Thoracic aorta (tissue), 2 donors: ENCODE results near the gene PTPRG. TPM values are rescaled to one million over a fixed set of nuclear protein-coding genes. Genes with fewer than 3 reads are reported as not detected.
A peak's percentile ranks its signal among the peaks of the same experiment; 100 is the strongest.

Experiments used
- ATAC-seq: fragments of 150-250 bp; one replicate; pipeline ENCODE4 v1.8.0; 2017; ENCODE audit warnings: low read depth; ENCODE audit not compliant: insufficient number of reproducible peaks, low FRiP score
- DNase-seq: peaks from one replicate; pipeline ENCODE4 v3.0.0-alpha.2; 2020; ENCODE audit warnings: low spot score
- H3K27ac ChIP-seq, 2 donors: fragments of 200-600 bp; sonication (generic); 1 replicate in 1 of 2; 2 replicates in 1 of 2; pipeline ENCODE4 v1.5.1; 2016; ENCODE audit warnings: mild to moderate bottlenecking in 2 of 2, moderate library complexity in 2 of 2
- H3K27me3 ChIP-seq: fragments of 200-600 bp; sonication (generic); replicated peaks from 2 replicates; pipeline ENCODE4 v1.6.0; 2016; ENCODE audit warnings: mild to moderate bottlenecking; ENCODE audit not compliant: insufficient read depth
- H3K36me3 ChIP-seq: fragments of 200-600 bp; sonication (generic); one replicate; pipeline ENCODE4 v1.5.1; 2016
- H3K4me1 ChIP-seq, 2 donors: fragments of 200-600 bp; sonication (generic); 1 replicate in 1 of 2; 2 replicates in 1 of 2; pipeline versions ENCODE4 v1.5.1 to v1.6.0; 2016; ENCODE audit warnings: low read depth in 2 of 2, mild to moderate bottlenecking in 1 of 2; ENCODE audit not compliant: control insufficient read depth in 1 of 2
- H3K4me3 ChIP-seq: fragments of 200-600 bp; sonication (generic); 2 replicates; pipeline ENCODE4 v1.5.1; 2016; ENCODE audit warnings: mild to moderate bottlenecking
- H3K9me3 ChIP-seq: fragments of 200-600 bp; sonication (generic); 2 replicates; pipeline ENCODE4 v1.5.1; 2016
- total RNA-seq, 2 donors: library from RNA; depleted of rRNA; stranded (reverse); fragments of >200 nt; gene quantifications; one replicate each; pipeline versions ENCODE4 v1.1.0 to v1.2.3, GENCODE V29; 2016
- TF ChIP-seq, protein P1 (sequence below): fragments of 200-600 bp; sonication (generic); IDR thresholded peaks from one replicate; pipeline ENCODE4 v1.5.1; 2019; ENCODE audit warnings: antibody characterized with exemption

PTPRG gene
- total RNA-seq, 2 donors from 2014 or later: 154 to 208 TPM

DNA sequence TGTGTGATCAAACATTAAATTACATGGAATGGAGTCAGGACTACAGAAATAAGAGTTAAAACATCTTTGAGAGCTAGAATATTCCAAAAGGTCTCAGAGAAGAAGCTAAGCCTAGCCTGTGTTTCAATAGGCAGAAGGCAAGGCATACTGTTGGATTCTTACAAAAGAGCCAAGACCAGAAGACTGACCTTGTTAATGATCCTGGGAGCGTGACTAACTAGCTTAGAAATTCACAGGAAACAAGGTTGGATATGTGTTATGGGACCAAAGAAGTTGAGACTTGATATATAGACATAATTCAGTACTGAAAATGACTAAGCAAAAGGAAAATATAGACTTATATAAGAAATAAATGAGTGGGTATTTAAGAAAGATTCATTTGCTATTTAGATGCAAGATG is 761.9 kb downstream of the PTPRG start:
- no peak for ATAC-seq
- peaks cover 0 to 4% of the 10 kb centered on the region in 2 donors for H3K4me1 ChIP-seq
- no peaks in the 10 kb centered on the region for H3K9me3 ChIP-seq
- no peaks in the 10 kb centered on the region for H3K27me3 ChIP-seq
- TF ChIP-seq, protein P1, sequence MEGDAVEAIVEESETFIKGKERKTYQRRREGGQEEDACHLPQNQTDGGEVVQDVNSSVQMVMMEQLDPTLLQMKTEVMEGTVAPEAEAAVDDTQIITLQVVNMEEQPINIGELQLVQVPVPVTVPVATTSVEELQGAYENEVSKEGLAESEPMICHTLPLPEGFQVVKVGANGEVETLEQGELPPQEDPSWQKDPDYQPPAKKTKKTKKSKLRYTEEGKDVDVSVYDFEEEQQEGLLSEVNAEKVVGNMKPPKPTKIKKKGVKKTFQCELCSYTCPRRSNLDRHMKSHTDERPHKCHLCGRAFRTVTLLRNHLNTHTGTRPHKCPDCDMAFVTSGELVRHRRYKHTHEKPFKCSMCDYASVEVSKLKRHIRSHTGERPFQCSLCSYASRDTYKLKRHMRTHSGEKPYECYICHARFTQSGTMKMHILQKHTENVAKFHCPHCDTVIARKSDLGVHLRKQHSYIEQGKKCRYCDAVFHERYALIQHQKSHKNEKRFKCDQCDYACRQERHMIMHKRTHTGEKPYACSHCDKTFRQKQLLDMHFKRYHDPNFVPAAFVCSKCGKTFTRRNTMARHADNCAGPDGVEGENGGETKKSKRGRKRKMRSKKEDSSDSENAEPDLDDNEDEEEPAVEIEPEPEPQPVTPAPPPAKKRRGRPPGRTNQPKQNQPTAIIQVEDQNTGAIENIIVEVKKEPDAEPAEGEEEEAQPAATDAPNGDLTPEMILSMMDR: no peak
- H3K4me3 ChIP-seq: no peak overlapping the region
- H3K27ac ChIP-seq: no peak overlapping the region
- H3K36me3 ChIP-seq: no peaks in the 10 kb centered on the region
- no peak for DNase-seq

DNA sequence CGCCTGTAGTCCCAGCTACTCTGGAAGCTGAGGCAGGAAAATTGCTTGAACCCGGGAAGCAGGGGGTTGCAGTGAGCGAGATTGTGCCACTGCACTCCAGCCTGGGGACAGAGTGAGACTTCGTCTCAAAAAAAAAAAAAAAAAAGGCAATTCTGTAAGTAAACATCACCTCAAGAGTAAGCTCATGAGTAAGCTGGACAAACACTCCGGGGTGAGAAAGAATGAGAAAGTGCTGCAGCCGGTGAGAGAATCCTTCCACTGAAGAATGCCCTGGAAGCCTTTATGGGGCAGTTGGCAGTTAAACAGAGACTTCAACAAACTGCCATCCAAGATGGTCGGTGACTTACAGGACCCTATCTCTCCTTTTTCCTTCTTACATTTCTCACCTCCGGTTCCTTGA is 764.5 kb downstream of the PTPRG start:
- no peak for ATAC-seq
- no peak overlapping the region for H3K4me3 ChIP-seq
- H3K4me1 ChIP-seq: no peaks in the 10 kb centered on the region
- TF ChIP-seq, protein P1: no peak
- H3K36me3 ChIP-seq: no peaks in the 10 kb centered on the region
- H3K9me3 ChIP-seq: no peaks in the 10 kb centered on the region
- H3K27me3 ChIP-seq: no peaks in the 10 kb centered on the region
- no peak overlapping the region for H3K27ac ChIP-seq
- DNase-seq: no peak

DNA sequence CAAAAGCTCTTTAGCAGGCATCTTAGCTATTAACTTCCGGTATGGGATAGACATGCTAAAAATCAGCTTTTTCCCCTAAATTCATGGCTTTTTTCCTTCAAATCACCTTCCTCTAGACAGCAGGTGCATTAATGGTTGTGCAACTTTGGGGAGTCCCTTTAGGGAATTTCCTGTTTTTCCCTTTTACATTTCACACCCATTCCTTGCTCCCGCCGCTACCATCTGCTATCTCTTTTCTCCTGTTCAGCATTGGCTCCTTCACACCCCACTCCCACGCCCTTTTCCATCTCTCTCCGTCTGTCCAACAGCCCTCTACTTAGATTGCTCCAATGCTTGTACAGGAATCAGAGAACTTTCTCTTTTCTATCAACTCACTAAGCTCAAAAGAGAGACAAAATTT is 768.6 kb downstream of the PTPRG start:
- H3K4me3 ChIP-seq: no peak overlapping the region
- no peak overlapping the region for H3K27ac ChIP-seq
- no peak for ATAC-seq
- no peaks in the 10 kb centered on the region for H3K36me3 ChIP-seq
- DNase-seq: no peak
- no peaks in the 10 kb centered on the region for H3K9me3 ChIP-seq
- H3K27me3 ChIP-seq: no peaks in the 10 kb centered on the region
- TF ChIP-seq, protein P1: no peak
- H3K4me1 ChIP-seq: no peaks in the 10 kb centered on the region

DNA sequence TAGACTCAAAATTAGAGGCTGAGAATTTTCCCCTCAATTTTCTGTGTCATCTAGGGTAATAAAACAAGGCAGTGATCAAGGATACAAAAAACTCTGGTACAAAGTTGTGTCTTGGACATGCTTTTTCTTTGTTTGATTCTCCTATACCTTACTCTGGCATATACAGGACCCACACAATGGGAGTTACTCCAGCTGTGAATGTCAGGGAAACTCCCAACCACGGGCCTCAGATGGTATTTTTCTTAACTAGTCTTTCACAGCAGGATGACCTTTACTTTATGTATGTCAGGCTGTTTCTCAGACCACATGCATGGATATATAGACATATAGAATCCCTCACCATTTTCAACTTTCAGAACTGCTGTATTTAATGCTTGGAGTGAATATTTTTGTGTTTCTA is 770.6 kb downstream of the PTPRG start:
- ATAC-seq: no peak
- Histone ChIP-seq H3K4me1 (no peaks in the 10 kb centered on the region), H3K36me3 (no peaks in the 10 kb centered on the region), H3K4me3 (no peak overlapping the region), H3K9me3 (no peaks in the 10 kb centered on the region), H3K27ac (no peak overlapping the region), H3K27me3 (no peaks in the 10 kb centered on the region)
- DNase-seq: no peak
- TF ChIP-seq, protein P1: no peak

DNA sequence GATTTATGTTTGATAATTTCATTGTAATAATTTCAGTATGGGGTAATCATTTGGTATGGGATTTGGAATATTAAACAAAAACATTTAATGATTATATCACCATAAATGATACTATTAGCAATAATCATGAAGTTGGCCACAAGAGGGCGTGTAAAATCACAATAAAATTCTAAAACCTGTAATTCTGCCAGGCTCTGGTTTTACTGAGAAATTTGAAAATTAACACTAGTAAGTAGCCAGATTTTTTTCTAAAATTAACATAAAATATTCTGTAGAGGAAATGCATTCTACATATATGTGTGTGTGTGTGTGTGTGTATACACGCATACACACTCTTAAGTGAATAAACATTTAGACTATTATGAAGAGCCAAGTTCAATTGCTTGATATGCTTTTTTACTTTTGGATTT is 771.5 kb downstream of the PTPRG start:
- no peaks in the 10 kb centered on the region for H3K9me3 ChIP-seq
- TF ChIP-seq, protein P1: peak; percentile 51
- no peaks in the 10 kb centered on the region for H3K27me3 ChIP-seq
- ATAC-seq (no peak), DNase-seq (no peak)
- no peaks in the 10 kb centered on the region for H3K4me1 ChIP-seq
- H3K36me3 ChIP-seq: no peaks in the 10 kb centered on the region
- no peak overlapping the region for H3K27ac ChIP-seq
- no peak overlapping the region for H3K4me3 ChIP-seq
